OCI-LY1 (cell line): ENCODE data around the gene PTPRT.

Experiments
- EZH2 ChIP-seq: fragments of 200-600 bp; sonication (generic), shearing (Covaris generic); IDR thresholded peaks from 2 replicates; pipeline ENCODE4 v1.8.0; 2017; ENCODE audit warnings: borderline replicate concordance, mixed run types, mild to moderate bottlenecking, antibody characterized with exemption, low read length, moderate library complexity, mixed read lengths
- TF ChIP-seq, protein P1 (sequence below): fragments of 200-600 bp; sonication (generic), shearing (Covaris generic); IDR thresholded peaks from 2 replicates; pipeline ENCODE4 v1.5.1; 2017; ENCODE audit warnings: mild to moderate bottlenecking, antibody characterized with exemption, low read length, moderate library complexity, mixed read lengths

DNA sequence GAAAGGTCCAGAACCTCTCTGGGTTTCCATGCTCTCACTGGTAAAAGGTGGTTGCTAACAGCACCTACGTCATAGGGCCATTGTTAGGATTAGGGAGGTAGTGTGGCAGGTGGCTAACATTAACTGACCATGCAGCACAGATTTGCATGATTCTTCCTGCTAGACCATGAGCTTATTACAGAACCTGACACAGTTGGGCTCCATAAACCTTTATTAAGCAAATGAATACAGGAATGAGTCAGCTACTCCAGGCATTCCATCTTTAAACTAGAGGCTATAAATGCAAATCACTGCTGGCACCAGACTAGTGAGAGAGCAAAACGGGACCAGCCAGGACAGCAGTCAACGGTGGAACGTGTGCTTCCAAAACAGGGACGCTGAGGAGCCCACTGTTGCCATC lies 440.1 kb downstream of the PTPRT start:
- TF ChIP-seq, protein P1, sequence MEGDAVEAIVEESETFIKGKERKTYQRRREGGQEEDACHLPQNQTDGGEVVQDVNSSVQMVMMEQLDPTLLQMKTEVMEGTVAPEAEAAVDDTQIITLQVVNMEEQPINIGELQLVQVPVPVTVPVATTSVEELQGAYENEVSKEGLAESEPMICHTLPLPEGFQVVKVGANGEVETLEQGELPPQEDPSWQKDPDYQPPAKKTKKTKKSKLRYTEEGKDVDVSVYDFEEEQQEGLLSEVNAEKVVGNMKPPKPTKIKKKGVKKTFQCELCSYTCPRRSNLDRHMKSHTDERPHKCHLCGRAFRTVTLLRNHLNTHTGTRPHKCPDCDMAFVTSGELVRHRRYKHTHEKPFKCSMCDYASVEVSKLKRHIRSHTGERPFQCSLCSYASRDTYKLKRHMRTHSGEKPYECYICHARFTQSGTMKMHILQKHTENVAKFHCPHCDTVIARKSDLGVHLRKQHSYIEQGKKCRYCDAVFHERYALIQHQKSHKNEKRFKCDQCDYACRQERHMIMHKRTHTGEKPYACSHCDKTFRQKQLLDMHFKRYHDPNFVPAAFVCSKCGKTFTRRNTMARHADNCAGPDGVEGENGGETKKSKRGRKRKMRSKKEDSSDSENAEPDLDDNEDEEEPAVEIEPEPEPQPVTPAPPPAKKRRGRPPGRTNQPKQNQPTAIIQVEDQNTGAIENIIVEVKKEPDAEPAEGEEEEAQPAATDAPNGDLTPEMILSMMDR, result no peak
- TF ChIP-seq EZH2, result no peak
